GM19238 (cell line): Measurements from ENCODE around the gene BRD1.
"Not testable (repeated sequence)": the region's sequence is repeated elsewhere in the genome, so short reads cannot be mapped to it uniquely, and the experiment has no call there.

Source experiments
- DNase-seq: peaks from one replicate; pipeline ENCODE4 v3.0.0; 2011; ENCODE audit warnings: low spot score; ENCODE audit not compliant: insufficient read length

BRD1 gene

GRCh38 chr22:49827271-49827852 lies 311 bp downstream of the BRD1 start:
- DNase-seq: no peak

GRCh38 chr22:49826603-49827270 lies 936 bp downstream of the BRD1 start:
- DNase-seq: no peak

GRCh38 chr22:49825944-49826602 lies 1.6 kb downstream of the BRD1 start:
- no peak for DNase-seq

GRCh38 chr22:49825436-49825835 lies 2.2 kb downstream of the BRD1 start:
- no peak for DNase-seq

GRCh38 chr22:49824936-49825335 lies 2.7 kb downstream of the BRD1 start:
- DNase-seq: no peak

GRCh38 chr22:49824185-49824925 lies 3.3 kb downstream of the BRD1 start:
- no peak for DNase-seq

GRCh38 chr22:49823289-49824045 lies 4.2 kb downstream of the BRD1 start:
- no peak for DNase-seq

- DNase-seq: not testable (repeated sequence)
Observed at GRCh38 chr22:49821741-49822140, 5.9 kb downstream of the BRD1 start.

- no peak for DNase-seq
Observed at GRCh38 chr22:49820984-49821383, 6.7 kb downstream of the BRD1 start.

GRCh38 chr22:49817359-49817758 lies 10.3 kb downstream of the BRD1 start:
- no peak for DNase-seq

GRCh38 chr22:49815641-49816091 lies 12.0 kb downstream of the BRD1 start:
- DNase-seq: no peak

- DNase-seq: no peak
Observed at GRCh38 chr22:49814856-49815255, 12.8 kb downstream of the BRD1 start.

- DNase-seq: no peak
Observed at GRCh38 chr22:49814164-49814686, 13.4 kb downstream of the BRD1 start.

- DNase-seq: no peak
Observed at GRCh38 chr22:49812838-49813237, 14.8 kb downstream of the BRD1 start.

GRCh38 chr22:49811020-49811791 lies 16.5 kb downstream of the BRD1 start:
- DNase-seq: no peak

- DNase-seq: no peak
Observed at GRCh38 chr22:49810363-49811019, 17.2 kb downstream of the BRD1 start.

- DNase-seq: no peak
Observed at GRCh38 chr22:49807780-49808708, 19.6 kb downstream of the BRD1 start.

GRCh38 chr22:49807129-49807528 lies 20.5 kb downstream of the BRD1 start:
- no peak for DNase-seq
